HFF-Myc (cell line): ENCODE measurements around the gene TRAIP.

Source experiments
- DNase-seq: peaks from one replicate; pipeline ENCODE4 v3.0.0-alpha.2; 2011; ENCODE audit warnings: low read depth; ENCODE audit errors: extremely low read depth
- H3K4me3 ChIP-seq: replicated peaks from 2 replicates; pipeline ENCODE4 v1.5.1; 2011; ENCODE audit warnings: low read depth, mild to moderate bottlenecking, control low read depth, low read length
- CTCF ChIP-seq: IDR thresholded peaks from 2 replicates; pipeline ENCODE4 v1.5.1; 2012; ENCODE audit warnings: mild to moderate bottlenecking, low read depth, low read length, control low read depth; ENCODE audit errors: missing control alignments

TRAIP gene

GRCh38 chr3:49799761-49800160 lies 56.6 kb downstream of the TRAIP start, which contains the start of gene CDHR4:
TSS of gene CDHR4 (minus strand) at chr3:49799873. CDS start at chr3:49799812, 61 bp downstream.
- DNase-seq, result no peak
- TF ChIP-seq CTCF, result no peak

GRCh38 chr3:49799105-49799504 lies 57.3 kb downstream of the TRAIP start:
- TF ChIP-seq CTCF, result no peak

More at GRCh38 chr3:49799761-49800160, 56.6 kb downstream of the TRAIP start, which contains the start of gene CDHR4:
- no peak within 1 kb of the TSS for H3K4me3 ChIP-seq

GRCh38 chr3:49794926-49795905 lies 61.1 kb downstream of the TRAIP start:
- DNase-seq, result no peak
- TF ChIP-seq CTCF, result no peak
- no peak overlapping the region for H3K4me3 ChIP-seq

More at GRCh38 chr3:49799105-49799504, 57.3 kb downstream of the TRAIP start:
- H3K4me3 ChIP-seq, result no peak overlapping the region
- DNase-seq, result no peak

- DNase-seq, result no peak
- no peak overlapping the region for H3K4me3 ChIP-seq
- TF ChIP-seq CTCF, result no peak
Observed at GRCh38 chr3:49794431-49794830, 61.9 kb downstream of the TRAIP start.

GRCh38 chr3:49793486-49794085 lies 62.8 kb downstream of the TRAIP start:
- no peak overlapping the region for H3K4me3 ChIP-seq
- TF ChIP-seq CTCF, result no peak

GRCh38 chr3:49792371-49793150 lies 63.8 kb downstream of the TRAIP start:
- no peak for DNase-seq
- no peak for TF ChIP-seq CTCF
- no peak overlapping the region for H3K4me3 ChIP-seq

More at GRCh38 chr3:49793486-49794085, 62.8 kb downstream of the TRAIP start:
- no peak for DNase-seq
